Epithelial cell of proximal tubule (primary cell): ENCODE measurements around the gene SH3PXD2B. TPM values are rescaled to one million over a fixed set of nuclear protein-coding genes. Genes with fewer than 3 reads are reported as not detected.

Source experiments
- DNase-seq: peaks from one replicate; pipeline ENCODE4 v3.0.0-alpha.2; 2011; ENCODE audit warnings: low read depth
- H3K4me3 ChIP-seq: 2 replicates; pipeline ENCODE4 v1.5.1; 2011; ENCODE audit warnings: low read depth, mild to moderate bottlenecking, low read length
- total RNA-seq: library from RNA; depleted of rRNA; stranded (reverse); fragments of >200 nt; gene quantifications from 2 replicates; pipeline ENCODE4 v1.2.3, GENCODE V29; 2015
- TF ChIP-seq, protein P1 (sequence below): conservative IDR thresholded peaks from 2 replicates; pipeline ENCODE4 v1.5.1; 2012; ENCODE audit warnings: low read depth, mild to moderate bottlenecking, low read length

The SH3PXD2B gene
- total RNA-seq, 1 donor from 2014 or later, result 23.7 TPM

DNA sequence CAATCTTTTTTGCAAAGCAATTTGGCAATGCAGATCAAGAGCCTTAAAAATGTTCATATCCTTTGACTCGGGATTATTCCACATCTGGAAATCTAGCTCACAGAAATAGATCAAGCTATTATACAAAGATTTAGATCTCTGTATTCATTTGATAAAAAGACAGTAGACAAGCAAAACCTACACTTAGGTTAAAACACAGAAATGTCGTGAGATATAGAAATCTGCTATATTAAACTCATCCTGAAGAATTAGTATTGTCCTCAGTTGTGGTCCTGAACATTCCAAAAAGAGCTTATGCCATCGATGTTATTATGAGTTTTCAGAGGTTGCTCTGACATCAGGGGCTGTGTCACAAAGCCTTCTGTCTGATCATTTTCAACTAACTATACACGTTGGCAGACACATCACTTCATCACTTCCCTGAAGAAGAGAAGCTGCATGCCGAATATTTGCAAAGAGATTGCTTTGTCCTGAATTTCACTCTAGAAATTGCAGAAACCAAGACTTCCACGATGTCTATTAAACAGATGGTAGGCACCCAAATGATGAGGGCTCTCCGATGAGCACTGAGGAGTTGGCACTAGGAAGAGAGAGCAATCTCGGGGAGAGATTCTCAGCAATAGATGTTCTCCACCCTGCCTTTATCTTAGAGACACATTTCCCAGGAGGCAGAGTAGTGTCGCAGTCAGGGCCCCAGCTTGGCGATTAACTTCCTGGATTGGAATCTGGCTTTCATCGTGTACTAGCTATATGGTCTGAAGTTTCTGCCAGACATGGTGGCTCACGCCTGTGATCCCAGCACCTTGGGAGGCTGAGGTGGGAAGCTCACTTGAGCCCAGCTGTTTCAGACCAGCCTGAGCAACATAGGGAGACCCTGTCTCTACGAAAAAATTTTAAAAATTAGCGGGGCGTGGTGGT is 168.8 kb downstream of the SH3PXD2B start:
- DNase-seq, result no peak
- TF ChIP-seq, protein P1, sequence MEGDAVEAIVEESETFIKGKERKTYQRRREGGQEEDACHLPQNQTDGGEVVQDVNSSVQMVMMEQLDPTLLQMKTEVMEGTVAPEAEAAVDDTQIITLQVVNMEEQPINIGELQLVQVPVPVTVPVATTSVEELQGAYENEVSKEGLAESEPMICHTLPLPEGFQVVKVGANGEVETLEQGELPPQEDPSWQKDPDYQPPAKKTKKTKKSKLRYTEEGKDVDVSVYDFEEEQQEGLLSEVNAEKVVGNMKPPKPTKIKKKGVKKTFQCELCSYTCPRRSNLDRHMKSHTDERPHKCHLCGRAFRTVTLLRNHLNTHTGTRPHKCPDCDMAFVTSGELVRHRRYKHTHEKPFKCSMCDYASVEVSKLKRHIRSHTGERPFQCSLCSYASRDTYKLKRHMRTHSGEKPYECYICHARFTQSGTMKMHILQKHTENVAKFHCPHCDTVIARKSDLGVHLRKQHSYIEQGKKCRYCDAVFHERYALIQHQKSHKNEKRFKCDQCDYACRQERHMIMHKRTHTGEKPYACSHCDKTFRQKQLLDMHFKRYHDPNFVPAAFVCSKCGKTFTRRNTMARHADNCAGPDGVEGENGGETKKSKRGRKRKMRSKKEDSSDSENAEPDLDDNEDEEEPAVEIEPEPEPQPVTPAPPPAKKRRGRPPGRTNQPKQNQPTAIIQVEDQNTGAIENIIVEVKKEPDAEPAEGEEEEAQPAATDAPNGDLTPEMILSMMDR, result no peak
- no peak overlapping the region for H3K4me3 ChIP-seq

DNA sequence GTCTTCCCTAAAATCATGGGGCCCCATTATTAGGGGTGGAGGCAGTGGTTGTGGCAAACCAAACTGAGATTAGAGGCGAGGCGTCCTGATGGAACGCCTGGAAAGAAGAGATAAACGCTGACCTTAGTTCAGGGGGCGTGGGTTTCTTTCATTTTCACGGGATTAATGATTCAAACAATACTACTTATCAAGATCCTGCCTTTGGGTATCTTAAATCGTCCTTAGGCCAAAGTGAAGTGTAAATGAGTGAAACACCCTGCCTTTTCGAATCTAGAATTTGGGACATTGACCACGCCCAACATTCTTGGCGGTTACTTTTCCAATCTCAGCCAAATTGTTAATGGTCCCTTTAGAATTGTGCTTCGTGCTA is 169.7 kb downstream of the SH3PXD2B start:
- TF ChIP-seq, protein P1, result no peak
- DNase-seq, result no peak
- H3K4me3 ChIP-seq, result peak overlapping the region; percentile 62

DNA sequence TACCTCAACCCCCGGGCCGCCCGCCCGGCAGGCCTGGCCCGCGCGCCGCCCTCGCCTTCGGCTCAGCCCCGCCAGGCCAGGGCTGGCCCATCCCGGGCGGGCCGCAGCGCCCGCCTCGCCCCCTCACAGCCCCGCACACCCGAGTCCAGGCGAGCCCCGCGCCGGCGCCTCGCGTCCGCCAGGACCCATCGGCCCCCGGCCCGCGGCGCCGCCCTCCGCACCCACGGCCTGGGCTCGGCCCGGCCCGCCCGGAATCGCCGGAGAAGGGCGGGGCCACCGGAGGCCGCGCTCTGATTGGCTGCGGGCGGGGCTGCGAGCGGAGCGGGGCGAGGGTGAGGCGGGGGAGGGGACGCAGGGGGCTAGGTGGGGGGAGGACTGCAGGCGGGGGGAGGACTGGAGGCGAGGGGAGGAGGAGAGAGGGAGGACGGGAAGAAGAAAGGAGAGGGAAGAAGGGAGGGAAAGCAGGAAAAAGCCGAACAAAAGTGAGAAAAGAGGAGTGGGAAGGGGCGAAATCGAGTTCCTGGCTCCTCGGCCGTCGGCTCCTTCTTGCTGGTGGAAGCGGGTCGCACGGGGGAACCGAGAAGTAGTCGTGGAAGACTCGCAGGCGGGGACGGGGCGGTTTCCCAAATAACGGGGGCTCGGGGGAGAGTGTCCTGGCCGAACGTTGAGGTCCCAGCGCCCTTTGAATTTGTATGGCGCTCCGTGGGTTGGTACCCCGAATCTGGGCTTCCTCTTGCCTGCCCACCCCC is 170.3 kb downstream of the SH3PXD2B start:
- no peak for DNase-seq
- TF ChIP-seq, protein P1, result no peak
- peak overlapping the region; percentile 91 for H3K4me3 ChIP-seq

DNA sequence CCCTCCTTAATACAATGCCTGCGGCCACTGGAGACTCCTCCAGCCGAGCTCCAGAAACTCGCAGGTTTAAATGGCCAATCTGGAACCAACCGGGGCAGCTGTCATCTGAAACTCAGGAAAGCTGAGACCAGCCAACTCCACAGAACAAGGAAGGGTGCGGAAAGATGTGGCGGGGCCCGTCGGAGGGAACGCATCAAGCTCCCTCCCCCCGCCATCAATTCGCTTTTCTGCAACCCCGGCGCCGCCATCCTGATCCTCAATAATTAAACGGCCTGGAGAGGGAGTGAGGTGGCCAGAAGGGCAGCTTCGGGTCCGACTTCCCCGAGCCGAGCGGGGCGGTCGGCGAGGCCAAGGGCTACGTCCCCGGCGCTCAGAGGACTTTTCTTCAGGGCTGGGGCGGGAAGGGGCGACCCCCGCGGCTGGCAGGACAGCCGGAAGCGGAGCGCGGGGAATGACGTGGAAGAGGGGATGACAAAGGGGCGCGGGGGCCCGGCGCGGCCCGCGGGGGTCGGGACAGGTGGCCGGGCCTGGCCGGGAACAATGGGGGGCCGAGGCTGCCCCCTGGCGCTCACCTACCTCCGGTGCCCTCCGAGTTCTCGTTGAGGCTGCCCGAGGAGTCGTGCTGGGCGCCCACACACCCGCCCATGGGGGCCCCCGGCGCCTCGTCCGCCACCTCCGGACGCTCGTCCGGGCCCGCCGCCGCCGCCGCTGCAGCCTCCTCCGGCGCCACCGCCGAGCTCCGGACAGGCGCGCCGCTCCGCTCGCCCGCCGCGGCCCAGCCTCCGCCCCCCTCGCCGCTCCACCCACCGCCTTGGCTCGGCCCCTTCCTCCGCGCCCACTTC is 171.1 kb downstream of the SH3PXD2B start, which contains the start of gene UBTD2:
Gene UBTD2, minus strand, starts transcription at position 745 of the 842 bp plus-strand sequence. Its CDS starts 99 bp downstream, at position 646.
- H3K4me3 ChIP-seq, result peak within 1 kb of the TSS; percentile 91
- TF ChIP-seq, protein P1, result peak; percentile 54
- DNase-seq, result no peak

DNA sequence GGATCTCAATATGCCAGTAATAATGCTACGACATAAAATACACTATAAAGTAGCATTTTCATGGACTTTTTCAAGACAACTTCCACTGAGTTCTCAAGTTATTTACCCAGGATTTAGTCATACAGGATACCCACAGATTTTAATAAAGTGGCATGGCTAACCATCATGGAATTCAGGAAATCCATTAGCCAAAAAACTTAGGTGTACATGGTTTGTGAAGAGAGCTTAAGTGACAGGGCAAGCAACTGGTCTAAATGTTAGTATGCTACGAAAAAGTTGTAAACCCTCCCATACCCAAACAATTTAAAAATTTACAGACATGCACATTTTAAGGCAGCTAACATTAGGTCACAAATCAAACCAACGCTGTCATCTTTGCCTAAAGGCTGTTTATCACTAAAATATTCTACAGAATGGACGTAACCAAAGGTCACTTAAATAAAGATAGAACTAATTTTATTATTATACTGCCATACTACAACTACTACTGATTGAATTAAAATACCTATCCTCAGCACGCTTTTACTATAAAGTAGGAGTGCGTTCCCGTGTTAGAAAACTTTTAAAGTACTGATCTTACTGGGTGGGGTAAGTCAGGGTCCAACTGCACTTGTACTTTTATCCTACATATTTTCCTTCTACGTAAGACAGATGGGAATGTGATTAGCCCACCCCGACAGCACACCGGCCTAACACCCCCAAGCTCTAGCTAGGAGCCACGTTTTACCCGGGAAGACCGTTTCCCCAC is 171.9 kb downstream of the SH3PXD2B start:
- H3K4me3 ChIP-seq, result peak overlapping the region; percentile 91
- TF ChIP-seq, protein P1, result no peak
- no peak for DNase-seq

DNA sequence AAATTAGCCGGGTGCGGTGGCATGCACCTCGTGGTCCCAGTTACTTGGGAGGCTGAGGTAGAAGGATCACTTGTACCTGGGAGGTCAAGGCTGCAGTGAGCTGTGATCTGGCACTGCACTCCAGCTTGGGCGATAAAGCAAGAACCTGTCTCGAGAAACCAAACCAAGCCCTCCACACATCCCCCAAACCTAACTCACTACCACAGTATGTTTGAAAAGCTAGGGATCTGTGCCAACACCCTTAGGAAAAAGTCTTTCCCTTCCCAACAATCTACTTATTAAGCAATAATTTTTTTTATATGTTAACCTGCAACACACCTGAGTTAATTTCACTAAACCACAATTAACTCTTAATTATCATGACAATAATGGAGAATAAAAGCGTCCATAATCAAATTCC is 173.0 kb downstream of the SH3PXD2B start:
- DNase-seq, result no peak
- TF ChIP-seq, protein P1, result no peak
- peak overlapping the region; percentile 91 for H3K4me3 ChIP-seq
